HepG2 (cell line): ENCODE data around the gene NKAIN2. TPM values are rescaled to one million over a fixed set of nuclear protein-coding genes. Genes with fewer than 3 reads are reported as not detected.

Source experiments
- ATAC-seq: fragments of 200-7000 bp; cut with Tn5 transposase; 3 replicates; pipeline ENCODE4 v1.9.1; 2020; ENCODE audit warnings: mild to moderate bottlenecking, moderate library complexity
- BruUV-seq: library from RNA; stranded (reverse); fragments of 400-500 nt; replicated peaks from 2 replicates; lab custom pipeline; 2021; lab: Mats Ljungman, UMichigan
- CTCF ChIA-PET: fragments of 300-600 bp; formaldehyde crosslinking; extraction: SDS; loops from one replicate; lab custom pipeline; 2021; ENCODE audit warnings: low total read pairs, inconsistent platforms, low intra/inter-chr PET ratio; lab: Yijun Ruan, JAX
- POLR2A ChIA-PET: fragments of 350-600 bp; sonication (Branson Sonifier 250); formaldehyde crosslinking; loops from one replicate; lab custom pipeline; 2020; ENCODE audit warnings: antibody characterized with exemption, inconsistent platforms; lab: Yijun Ruan, JAX
- DNase-seq: peaks from one replicate; pipeline ENCODE4 v3.0.0-alpha.2; 2015; ENCODE audit warnings: low spot score
- FAIRE-seq: peaks from 3 replicates; lab custom pipeline; 2011; peaks lifted over from hg19 to GRCh38; lab: Jason Lieb, UNC
- H2AFZ ChIP-seq: one replicate; pipeline ENCODE4 v1.6.1; 2011; ENCODE audit warnings: low read length, inconsistent platforms
- H3K27ac ChIP-seq: fragments of 300-600 bp; 3 replicates; pipeline ENCODE4 v1.8.0; 2011; ENCODE audit warnings: mixed run types, mild to moderate bottlenecking, mixed read lengths, low read length, inconsistent platforms; ENCODE audit not compliant: insufficient read depth; ENCODE audit errors: extremely low read length
- H3K27me3 ChIP-seq, 2 experiments: fragments of 200-600 bp in 1 of 2; 2 replicates in 1 of 2; 3 replicates in 1 of 2; pipeline versions ENCODE4 v1.6.0 to v1.8.0; 2011; ENCODE audit warnings: low read length in 2 of 2, mild to moderate bottlenecking in 2 of 2, moderate library complexity in 2 of 2, inconsistent platforms in 1 of 2; ENCODE audit not compliant: insufficient read depth in 2 of 2, control insufficient read depth in 1 of 2
- H3K36me3 ChIP-seq, 2 experiments: fragments of 200-600 bp in 1 of 2; replicated peaks in 1 of 2; 2 replicates in 1 of 2; 3 replicates in 1 of 2; pipeline versions ENCODE4 v1.5.1 to v1.8.0; 2011; ENCODE audit warnings: low read length in 2 of 2, inconsistent platforms in 1 of 2; ENCODE audit not compliant: insufficient read depth in 2 of 2, control insufficient read depth in 1 of 2
- H3K4me1 ChIP-seq: 2 replicates; pipeline ENCODE4 v1.5.1; 2012; ENCODE audit warnings: low read length, inconsistent platforms; ENCODE audit not compliant: insufficient read depth
- H3K4me2 ChIP-seq: 2 replicates; pipeline ENCODE4 v1.6.0; 2011; ENCODE audit warnings: low read depth, low read length, inconsistent platforms
- H3K4me3 ChIP-seq, 3 experiments: fragments of 200-600 bp in 1 of 3; sonication (generic), shearing (Covaris generic) in 1 of 3; replicated peaks in 1 of 3; 2 replicates each; pipeline ENCODE4 v1.5.1; 2011 to 2016; ENCODE audit warnings: low read length in 3 of 3, inconsistent platforms in 2 of 3, low read depth in 2 of 3, mild to moderate bottlenecking in 2 of 3, control low read depth in 1 of 3, mixed read lengths in 1 of 3; ENCODE audit not compliant: insufficient read depth in 1 of 3
- H3K79me2 ChIP-seq: one replicate; pipeline ENCODE4 v1.6.1; 2011; ENCODE audit warnings: low read length, inconsistent platforms; ENCODE audit not compliant: insufficient read depth
- H3K9ac ChIP-seq: 2 replicates; pipeline ENCODE4 v1.6.0; 2011; ENCODE audit warnings: mild to moderate bottlenecking, low read depth, low read length, inconsistent platforms; ENCODE audit not compliant: insufficient read depth
- H3K9me3 ChIP-seq: 2 replicates; pipeline ENCODE4 v1.5.1; 2012; ENCODE audit warnings: mild to moderate bottlenecking, low read length
- H4K20me1 ChIP-seq: 2 replicates; pipeline ENCODE4 v1.6.0; 2011; ENCODE audit warnings: inconsistent platforms, mild to moderate bottlenecking, low read length, moderate library complexity; ENCODE audit not compliant: insufficient read depth
- DMAP1 ChIP-seq: IDR thresholded peaks from 2 replicates; pipeline ENCODE4 v1.6.1; 2016
- HMGXB3 ChIP-seq: sonication (generic); formaldehyde crosslinking; IDR thresholded peaks from 2 replicates; pipeline ENCODE4 v1.4.0; 2020; ENCODE audit warnings: missing genetic modification reagents, borderline replicate concordance
- HOXA9 ChIP-seq: sonication (generic); formaldehyde crosslinking; IDR thresholded peaks from 2 replicates; pipeline ENCODE4 v1.8.1; 2022; ENCODE audit warnings: missing genetic modification reagents, mild to moderate bottlenecking, moderate library complexity, borderline replicate concordance
- KLF16 ChIP-seq, 2 experiments: sonication (generic) in 1 of 2; formaldehyde crosslinking in 1 of 2; IDR thresholded peaks; 2 replicates each; pipeline versions ENCODE4 v1.6.1 to v1.8.0; 2016 to 2023; ENCODE audit warnings: missing genetic modification reagents in 2 of 2, missing compliant biosample characterization in 1 of 2
- PPARG ChIP-seq: conservative IDR thresholded peaks from 2 replicates; pipeline ENCODE4 v1.6.1; 2016; ENCODE audit warnings: missing biosample characterization, missing genetic modification reagents
- SNAPC5 ChIP-seq: sonication (generic); formaldehyde crosslinking; IDR thresholded peaks from 2 replicates; pipeline ENCODE4 v1.8.1; 2023; ENCODE audit warnings: mild to moderate bottlenecking, missing genetic modification reagents, borderline replicate concordance
- SPEN ChIP-seq: sonication (generic); formaldehyde crosslinking; IDR thresholded peaks from 2 replicates; pipeline ENCODE4 v1.5.1; 2020; ENCODE audit warnings: low read depth, mild to moderate bottlenecking, missing genetic modification reagents
- ZBTB34 ChIP-seq: sonication (generic); formaldehyde crosslinking; IDR thresholded peaks from 2 replicates; pipeline ENCODE4 v1.8.0; 2022; ENCODE audit warnings: mild to moderate bottlenecking, missing genetic modification reagents
- ZNF317 ChIP-seq: sonication (generic); formaldehyde crosslinking; IDR thresholded peaks from 2 replicates; pipeline ENCODE4 v1.5.0; 2020; ENCODE audit warnings: mild to moderate bottlenecking, missing genetic modification reagents
- ZNF350 ChIP-seq: sonication (generic); formaldehyde crosslinking; IDR thresholded peaks from 2 replicates; pipeline ENCODE4 v1.4.0; 2020; ENCODE audit warnings: mild to moderate bottlenecking, low read depth, missing genetic modification reagents, borderline replicate concordance
- ZNF354B ChIP-seq: sonication (generic); formaldehyde crosslinking; IDR thresholded peaks from 2 replicates; pipeline ENCODE4 v1.8.0; 2022; ENCODE audit warnings: mild to moderate bottlenecking, missing genetic modification reagents
- ZNF614 ChIP-seq: IDR thresholded peaks from 2 replicates; pipeline ENCODE4 v1.6.1; 2018; ENCODE audit warnings: missing biosample characterization, missing genetic modification reagents, inconsistent platforms, borderline replicate concordance
- ZNF652 ChIP-seq: IDR thresholded peaks from 2 replicates; pipeline ENCODE4 v1.6.1; 2016; ENCODE audit warnings: low read depth, borderline replicate concordance
- ZNF780A ChIP-seq: sonication (generic); formaldehyde crosslinking; IDR thresholded peaks from 2 replicates; pipeline ENCODE4 v1.8.0; 2022; ENCODE audit warnings: mild to moderate bottlenecking, missing genetic modification reagents, moderate library complexity
- ZNF800 ChIP-seq: sonication (generic); formaldehyde crosslinking; IDR thresholded peaks from 2 replicates; pipeline ENCODE4 v1.4.0; 2020; ENCODE audit warnings: missing genetic modification reagents
- WGBS: methylation state at CpG from one replicate; pipeline ENCODE4 v1.1.6; 2017; ENCODE audit warnings: low lambda C conversion rate; 5-methylcytosine and 5-hydroxymethylcytosine counted together
- in situ Hi-C: cut with HindIII; loops from 2 replicates; pipeline ENCODE4 v1.10.0; 2017; ENCODE audit warnings: low pct_unique_long_range_greater_than_20kb; ENCODE audit not compliant: extremely low pct_ligation_motif_present
- intact Hi-C: fragments of 100-400 bp; cut with micrococcal nuclease; formaldehyde crosslinking; loops from one replicate; pipeline ENCODE4 v1.10.0; 2022; ENCODE audit not compliant: unreplicated experiment
- polyA plus RNA-seq, 8 experiments: library from polyadenylated mRNA; depleted of rRNA in 3 of 8; stranded (reverse) in 7 of 8; unstranded in 1 of 8; fragments of >200 nt; fragmentation: Illumina TruSeq in 4 of 8; extraction: Trizol in 4 of 8; gene quantifications; 2 replicates each; pipeline versions ENCODE4 v1.2.1 to v1.2.3, GENCODE V29; 2011 to 2016; ENCODE audit warnings: low read depth in 4 of 8, missing spikeins in 1 of 8, mixed read lengths in 1 of 8; ENCODE audit not compliant: insufficient read depth in 1 of 8
- total RNA-seq, 5 experiments: library from RNA; depleted of rRNA; stranded (reverse); fragments of >200 nt; fragmentation: Illumina TruSeq; extraction: Trizol; gene quantifications; 2 replicates each; pipeline ENCODE4 v1.2.3, GENCODE V29; 2016; ENCODE audit warnings: low read depth in 1 of 5
- TF ChIP-seq, protein P1 (sequence below): sonication (generic); formaldehyde crosslinking; conservative IDR thresholded peaks from 2 replicates; pipeline ENCODE4 v1.8.0; 2022; ENCODE audit warnings: missing genetic modification reagents

Gene NKAIN2
- total and polyA plus RNA-seq, 2 of the 13 experiments (the other 11 are each of a cell fraction or from before 2014, with no cell fraction given), result not detected

DNA sequence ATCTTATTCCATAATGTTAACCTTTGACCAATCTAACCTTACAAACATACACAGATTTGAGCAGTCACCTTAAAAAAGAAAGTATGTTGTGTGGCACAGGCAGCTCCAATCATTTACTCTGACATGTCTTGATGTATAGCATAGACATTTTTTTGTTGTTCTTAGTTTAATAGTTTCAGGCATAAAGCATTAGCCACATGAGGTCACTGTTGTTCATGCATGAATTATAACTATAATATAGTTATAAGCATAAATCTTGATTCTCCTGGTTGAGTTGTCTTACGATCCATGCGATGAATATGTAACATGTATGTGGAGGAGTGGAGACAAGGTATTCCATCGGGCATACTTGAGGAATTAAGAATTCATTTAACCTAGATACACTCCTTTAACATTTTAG lies 26.1 kb upstream of the NKAIN2 start:
- no peak overlapping the region for H2AFZ ChIP-seq
- H3K4me3 ChIP-seq, result no peak overlapping the region
- no peak for ATAC-seq
- ChIA-PET CTCF (no interaction called here), POLR2A (no interaction called here)
- H3K27ac ChIP-seq, result no peak overlapping the region
- no peak for FAIRE-seq
- H3K9me3 ChIP-seq, result no peaks in the 10 kb centered on the region
- 39% methylated on average over 3 of the region's 3 CpGs for WGBS
- BruUV-seq, result no TSS peak
- no peak for DNase-seq
- intact Hi-C loops (no loop called here), in situ Hi-C loops (no loop called here)
- H3K79me2 ChIP-seq, result no peaks in the 10 kb centered on the region
- H3K27me3 ChIP-seq, result no peaks in the 10 kb centered on the region; a peak in 1 of 5 replicates
- no peaks in the 10 kb centered on the region for H4K20me1 ChIP-seq
- no peaks in the 10 kb centered on the region for H3K4me1 ChIP-seq
- H3K4me2 ChIP-seq, result no peak overlapping the region
- H3K36me3 ChIP-seq, result no peaks in the 10 kb centered on the region
- no peak overlapping the region for H3K9ac ChIP-seq
- TF ChIP-seq KLF16 (CRISPR knock-in tag; IDR thresholded peaks at IDR 0.05) (no peak), DMAP1 (no peak), SNAPC5 (no peak), HOXA9 (CRISPR knock-in tag) (no peak), ZNF614 (CRISPR knock-in tag) (no peak), PPARG (no peak), ZNF317 (no peak), HMGXB3 (CRISPR knock-in tag) (no peak), ZBTB34 (CRISPR knock-in tag) (no peak), ZNF780A (CRISPR knock-in tag) (no peak), ZNF354B (CRISPR knock-in tag) (no peak), ZNF652 (CRISPR knock-in tag) (no peak), SPEN (CRISPR knock-in tag) (no peak), ZNF350 (no peak), ZNF800 (CRISPR knock-in tag) (no peak)
- TF ChIP-seq, protein P1, sequence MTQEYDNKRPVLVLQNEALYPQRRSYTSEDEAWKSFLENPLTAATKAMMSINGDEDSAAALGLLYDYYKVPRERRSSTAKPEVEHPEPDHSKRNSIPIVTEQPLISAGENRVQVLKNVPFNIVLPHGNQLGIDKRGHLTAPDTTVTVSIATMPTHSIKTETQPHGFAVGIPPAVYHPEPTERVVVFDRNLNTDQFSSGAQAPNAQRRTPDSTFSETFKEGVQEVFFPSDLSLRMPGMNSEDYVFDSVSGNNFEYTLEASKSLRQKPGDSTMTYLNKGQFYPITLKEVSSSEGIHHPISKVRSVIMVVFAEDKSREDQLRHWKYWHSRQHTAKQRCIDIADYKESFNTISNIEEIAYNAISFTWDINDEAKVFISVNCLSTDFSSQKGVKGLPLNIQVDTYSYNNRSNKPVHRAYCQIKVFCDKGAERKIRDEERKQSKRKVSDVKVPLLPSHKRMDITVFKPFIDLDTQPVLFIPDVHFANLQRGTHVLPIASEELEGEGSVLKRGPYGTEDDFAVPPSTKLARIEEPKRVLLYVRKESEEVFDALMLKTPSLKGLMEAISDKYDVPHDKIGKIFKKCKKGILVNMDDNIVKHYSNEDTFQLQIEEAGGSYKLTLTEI (CRISPR knock-in tag), result no peak
